ENCODE data around the gene FAM181A. TPM values are rescaled to one million over a fixed set of nuclear protein-coding genes. Genes with fewer than 3 reads are reported as not detected.

FAM181A gene
- not detected for total RNA-seq

DNA sequence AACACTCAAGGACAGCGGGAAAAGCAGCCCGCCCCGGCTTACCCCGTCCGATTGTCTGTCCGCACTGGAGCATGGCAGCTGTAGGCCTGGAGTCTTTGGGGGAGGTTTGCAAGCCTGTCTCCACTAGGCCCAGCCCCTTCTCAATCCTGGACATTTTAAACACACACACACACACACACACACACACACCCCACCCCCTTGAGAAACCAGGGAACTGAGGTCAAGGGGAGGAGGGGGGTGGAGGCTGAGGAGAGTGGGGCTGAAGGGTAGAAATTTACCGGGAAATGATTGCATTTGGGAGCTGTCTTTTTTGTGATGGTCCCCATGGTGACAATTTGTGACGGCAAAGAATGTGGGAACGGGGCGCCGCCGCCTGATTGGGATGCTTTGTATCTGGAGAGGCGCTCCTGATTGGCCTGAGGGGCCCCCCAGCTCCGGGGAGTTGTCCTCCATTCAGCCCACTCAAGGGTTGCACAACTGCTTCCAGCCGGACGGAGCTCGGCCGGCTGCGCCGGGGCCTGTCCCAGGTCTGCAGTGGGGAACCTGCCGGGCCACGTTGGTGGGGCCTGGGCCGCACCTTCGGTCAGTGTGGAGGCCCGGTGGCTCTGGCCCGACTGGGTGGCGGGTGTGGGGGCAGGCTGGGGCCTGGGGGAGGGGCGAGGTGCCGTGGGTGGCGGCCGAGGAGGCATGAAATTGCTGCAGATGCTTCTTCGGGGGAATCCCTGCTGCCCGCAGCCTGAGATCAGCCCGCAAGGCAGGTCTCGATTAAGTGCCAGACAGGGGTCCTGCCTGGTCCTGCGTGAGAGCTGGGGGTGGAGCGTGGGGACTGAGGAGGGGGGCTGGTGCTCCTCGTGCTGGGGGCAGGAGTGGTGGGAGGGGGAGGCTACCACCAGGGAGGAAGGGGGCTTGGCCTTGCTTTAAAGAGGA lies at the start of gene FAM181A:
Gene FAM181A, plus strand, starts transcription at position 472 of the 927 bp plus-strand sequence. CDS start 942 bp downstream, outside the sequence.
- no peaks in the 10 kb centered on the region for H3K9me3 Mint-ChIP-seq
- H3K4me3 Mint-ChIP-seq: no peak within 1 kb of the TSS
- H3K36me3 Mint-ChIP-seq (ENCODE audit: insufficient read depth in 2 of 2): no peaks in the 10 kb centered on the region
- H3K27me3 Mint-ChIP-seq (ENCODE audit: low read depth): no peaks in the 10 kb centered on the region
- no peak within 1 kb of the TSS for H3K27ac Mint-ChIP-seq
- no peaks in the 10 kb centered on the region for H3K4me1 Mint-ChIP-seq (ENCODE audit: low read depth)
- DNase-seq: no peak
- no peak for ATAC-seq (replicated peaks in 1 of 2)

- Mint-ChIP-seq H3K4me1 (ENCODE audit: low read depth) (no peaks in the 10 kb centered on the region), H3K36me3 (ENCODE audit: insufficient read depth in 2 of 2) (peaks cover 2 to 6% of the 10 kb centered on the region in 2 donors), H3K9me3 (peaks cover 1 to 9% of the 10 kb centered on the region in 2 donors), H3K27me3 (ENCODE audit: low read depth) (peaks cover 20% of the 10 kb centered on the region), H3K27ac (no peak overlapping the region), H3K4me3 (no peak overlapping the region)
- DNase-seq: no peak
- no peak for ATAC-seq (replicated peaks in 1 of 2)
These were observed 48.9 kb upstream of the FAM181A start for GRCh38 chr14:93878212-93878611.

DNA sequence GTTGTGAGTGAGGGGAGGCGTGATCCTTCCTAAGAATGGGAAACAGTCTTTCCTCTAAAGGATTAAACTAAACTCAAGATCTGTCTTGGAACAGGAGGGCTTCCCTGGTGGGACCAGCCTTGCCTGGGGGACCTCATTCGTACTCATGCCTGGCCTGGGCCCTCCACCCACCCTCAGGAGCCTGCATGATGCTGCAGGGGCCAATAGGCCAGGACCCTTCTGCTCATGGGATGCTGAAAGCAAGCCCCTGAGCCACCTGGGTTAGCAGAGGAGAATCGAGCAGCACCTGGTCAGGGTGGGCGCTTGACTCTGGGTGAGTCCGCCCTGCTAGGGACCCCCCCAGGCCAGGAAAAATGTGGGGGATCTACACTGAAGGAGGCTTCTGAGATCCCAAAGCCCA lies 48.3 kb upstream of the FAM181A start:
- Mint-ChIP-seq H3K27me3 (ENCODE audit: low read depth) (peaks cover 20% of the 10 kb centered on the region), H3K9me3 (peaks cover 1 to 9% of the 10 kb centered on the region in 2 donors), H3K36me3 (ENCODE audit: insufficient read depth in 2 of 2) (peaks cover 2 to 6% of the 10 kb centered on the region in 2 donors), H3K27ac (no peak overlapping the region), H3K4me1 (ENCODE audit: low read depth) (no peaks in the 10 kb centered on the region), H3K4me3 (no peak overlapping the region)
- no peak for ATAC-seq (replicated peaks in 1 of 2)
- no peak for DNase-seq

DNA sequence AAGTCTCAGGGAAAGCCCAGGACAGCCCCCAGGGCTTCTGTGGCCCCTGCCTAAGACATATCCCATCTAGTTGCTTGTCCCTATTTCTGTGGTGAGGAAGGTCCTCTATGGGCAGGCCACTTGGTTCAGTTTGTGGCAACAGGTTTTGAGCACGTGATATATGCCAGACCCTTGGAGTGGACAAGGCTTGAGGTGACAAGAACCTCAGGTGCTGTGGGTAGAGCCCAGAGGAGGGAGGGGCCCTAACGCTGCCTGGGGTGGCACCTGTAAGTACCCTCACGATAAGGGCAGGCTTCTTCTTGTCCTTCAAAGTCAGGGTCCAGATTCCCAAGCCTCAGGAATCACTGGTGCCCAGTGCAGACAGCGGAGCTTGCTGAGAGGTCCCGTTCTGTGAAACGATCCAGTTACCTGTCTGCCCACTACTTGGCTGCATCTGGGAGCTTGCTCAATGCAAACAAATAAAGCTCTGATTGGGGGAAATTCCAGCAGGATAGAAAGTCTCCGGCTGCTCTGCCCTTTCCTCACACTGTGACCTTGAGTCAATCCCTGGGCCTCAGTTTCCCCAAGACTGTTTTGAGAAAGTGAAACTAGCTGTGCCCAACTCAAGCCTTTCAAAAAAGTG lies 47.7 kb upstream of the FAM181A start:
- H3K4me1 Mint-ChIP-seq (ENCODE audit: low read depth): no peaks in the 10 kb centered on the region
- H3K27me3 Mint-ChIP-seq (ENCODE audit: low read depth): peaks cover 20% of the 10 kb centered on the region
- no peak for DNase-seq

DNA sequence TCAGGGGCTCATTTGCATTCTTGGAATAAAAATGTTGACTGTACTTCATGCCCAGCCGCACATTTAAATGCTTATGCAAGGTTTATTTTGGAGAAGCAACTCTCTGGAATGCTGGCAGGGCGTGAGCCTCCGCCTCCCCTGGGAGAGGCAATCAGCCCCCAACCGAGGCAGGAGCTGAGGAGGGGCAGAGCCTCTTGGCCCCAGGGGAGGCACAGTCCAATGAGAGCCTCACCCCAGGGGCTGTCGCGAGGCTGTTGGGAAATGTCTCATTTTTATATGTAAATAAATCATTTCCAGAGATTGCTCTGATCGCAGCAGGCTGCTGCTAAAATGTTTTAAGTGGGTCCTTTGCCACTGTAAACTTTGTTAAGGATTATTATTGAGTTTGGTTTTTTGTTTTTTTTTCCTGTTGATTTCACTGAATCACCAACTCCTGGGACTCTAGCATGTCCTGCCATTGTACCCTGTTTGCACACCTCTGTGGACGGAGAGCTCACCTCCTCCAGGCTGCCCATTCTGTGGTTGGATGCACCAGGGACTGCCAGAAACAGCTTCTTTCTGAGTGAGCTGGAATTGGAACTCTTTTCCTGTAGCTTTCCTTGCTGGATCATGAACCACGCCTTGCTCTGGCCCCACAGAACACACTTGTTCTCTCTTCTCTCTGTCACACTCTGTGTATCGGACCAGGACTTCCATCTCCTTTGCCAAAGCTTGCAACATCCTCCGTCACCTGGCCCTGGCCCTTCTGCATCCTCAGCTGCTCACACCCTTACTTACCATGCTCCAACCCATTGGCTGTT lies 46.9 kb upstream of the FAM181A start:
- no peak for ATAC-seq (replicated peaks in 1 of 2)
- no peak for DNase-seq
- Mint-ChIP-seq H3K27me3 (ENCODE audit: low read depth) (peaks cover 26% of the 10 kb centered on the region), H3K4me1 (ENCODE audit: low read depth) (no peaks in the 10 kb centered on the region), H3K4me3 (no peak overlapping the region), H3K27ac (no peak overlapping the region), H3K36me3 (ENCODE audit: insufficient read depth in 2 of 2) (peaks cover 0 to 6% of the 10 kb centered on the region in 2 donors), H3K9me3 (peaks cover 4 to 9% of the 10 kb centered on the region in 2 donors)

More for the DNA sequence above, 47.7 kb upstream of the FAM181A start:
- ATAC-seq (replicated peaks in 1 of 2): no peak
- H3K9me3 Mint-ChIP-seq: peaks cover 0 to 9% of the 10 kb centered on the region in 2 donors
- no peak overlapping the region for H3K4me3 Mint-ChIP-seq
- H3K36me3 Mint-ChIP-seq (ENCODE audit: insufficient read depth in 2 of 2): peaks cover 0 to 6% of the 10 kb centered on the region in 2 donors
- H3K27ac Mint-ChIP-seq: no peak overlapping the region

- no peaks in the 10 kb centered on the region for H3K4me1 Mint-ChIP-seq (ENCODE audit: low read depth)
- peaks cover 0 to 6% of the 10 kb centered on the region in 2 donors for H3K36me3 Mint-ChIP-seq (ENCODE audit: insufficient read depth in 2 of 2)
- peaks cover 4 to 9% of the 10 kb centered on the region in 2 donors for H3K9me3 Mint-ChIP-seq
- no peak for ATAC-seq (replicated peaks in 1 of 2)
- no peak for DNase-seq
- H3K27ac Mint-ChIP-seq: no peak overlapping the region
- H3K4me3 Mint-ChIP-seq: no peak overlapping the region
- peaks cover 45% of the 10 kb centered on the region for H3K27me3 Mint-ChIP-seq (ENCODE audit: low read depth)
These were observed 42.2 kb upstream of the FAM181A start for GRCh38 chr14:93884950-93885349.

GRCh38 chr14:93888995-93889394 lies 38.1 kb upstream of the FAM181A start:
- Mint-ChIP-seq H3K36me3 (ENCODE audit: insufficient read depth in 2 of 2) (no peaks in the 10 kb centered on the region), H3K4me1 (ENCODE audit: low read depth) (no peaks in the 10 kb centered on the region), H3K27ac (no peak overlapping the region), H3K27me3 (ENCODE audit: low read depth) (peaks cover 37% of the 10 kb centered on the region), H3K4me3 (no peak overlapping the region), H3K9me3 (peaks cover 0 to 4% of the 10 kb centered on the region in 2 donors)
- DNase-seq (no peak), ATAC-seq (replicated peaks in 1 of 2) (no peak)

DNA sequence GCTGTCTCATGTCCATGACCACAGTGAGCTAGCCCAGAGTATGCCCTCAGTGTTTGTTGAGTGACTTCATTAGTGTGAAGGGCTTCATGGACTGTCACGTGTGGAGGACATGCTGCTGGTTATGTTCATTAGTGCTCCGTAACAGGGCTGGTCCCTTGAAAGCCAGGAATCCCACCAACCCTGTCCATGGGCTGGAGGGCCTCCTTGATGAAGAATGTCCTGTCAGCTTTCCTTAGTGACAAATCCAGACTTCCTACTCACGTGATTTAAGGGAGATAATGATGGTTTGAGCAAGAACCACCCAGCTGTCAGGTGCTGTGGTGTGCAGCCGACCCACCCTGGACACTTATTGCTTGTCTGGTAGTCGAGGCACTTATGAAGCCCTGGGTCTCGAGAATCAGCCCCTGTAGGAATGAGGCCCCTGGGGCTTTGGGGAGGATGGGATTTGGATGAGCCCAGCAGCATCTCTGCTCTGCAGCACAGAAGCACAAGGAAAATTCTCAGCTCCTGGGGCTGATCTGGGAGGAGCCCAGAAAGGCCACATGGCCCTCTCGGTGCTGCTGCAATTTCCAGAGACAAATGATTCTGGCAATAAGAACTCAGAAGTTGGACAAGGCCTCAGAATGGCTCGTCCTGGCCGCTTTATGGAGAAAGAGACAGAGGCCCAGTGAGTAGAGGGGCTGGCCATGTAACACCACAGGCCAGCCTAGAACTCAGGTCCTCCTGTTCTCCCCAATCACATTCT lies 37.2 kb upstream of the FAM181A start:
- H3K27me3 Mint-ChIP-seq (ENCODE audit: low read depth): peaks cover 34% of the 10 kb centered on the region
- H3K4me1 Mint-ChIP-seq (ENCODE audit: low read depth): no peaks in the 10 kb centered on the region
- ATAC-seq (replicated peaks in 1 of 2): no peak
- no peak overlapping the region for H3K27ac Mint-ChIP-seq
- peaks cover 0 to 2% of the 10 kb centered on the region in 2 donors for H3K9me3 Mint-ChIP-seq
- H3K4me3 Mint-ChIP-seq: no peak overlapping the region
- no peaks in the 10 kb centered on the region for H3K36me3 Mint-ChIP-seq (ENCODE audit: insufficient read depth in 2 of 2)
- no peak for DNase-seq

DNA sequence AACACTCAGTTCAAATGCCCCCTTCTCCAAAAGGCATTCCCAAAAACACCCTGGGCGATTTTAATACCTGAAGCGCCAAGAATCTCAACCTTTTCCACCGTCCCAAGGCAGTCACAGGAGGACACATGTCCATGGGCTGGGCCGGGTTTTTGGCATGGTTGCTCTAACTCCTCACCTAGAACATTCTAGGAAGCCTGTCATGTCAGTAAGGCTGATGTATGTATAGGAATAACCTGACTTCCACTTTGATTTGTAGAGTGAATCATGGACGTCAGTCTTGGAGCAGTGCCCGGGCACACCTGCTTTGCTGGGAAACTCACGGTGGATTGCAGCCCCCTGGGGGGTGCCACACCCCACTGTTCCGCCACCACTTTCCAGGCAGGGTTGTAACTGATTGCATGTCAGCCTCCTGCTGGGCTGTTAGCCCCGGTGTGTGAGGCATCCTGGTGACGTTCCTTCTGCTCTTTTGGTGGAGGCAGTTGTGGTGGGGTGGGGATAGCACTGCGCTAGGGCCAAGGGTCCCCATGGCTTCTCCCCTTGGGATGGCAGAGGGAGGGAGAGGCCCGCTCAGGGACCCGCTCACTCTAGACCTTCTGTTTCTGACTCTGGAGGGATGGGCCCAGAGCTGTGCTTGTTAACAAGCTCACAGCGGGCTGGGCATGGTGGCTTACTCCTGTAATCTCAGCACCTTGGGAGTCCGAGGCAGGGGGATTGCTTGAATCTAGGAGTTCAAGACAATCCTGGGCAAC lies 35.2 kb upstream of the FAM181A start:
- Mint-ChIP-seq H3K27me3 (ENCODE audit: low read depth) (peaks cover 19% of the 10 kb centered on the region), H3K36me3 (ENCODE audit: insufficient read depth in 2 of 2) (no peaks in the 10 kb centered on the region), H3K4me1 (ENCODE audit: low read depth) (no peaks in the 10 kb centered on the region), H3K9me3 (no peaks in the 10 kb centered on the region), H3K27ac (no peak overlapping the region), H3K4me3 (no peak overlapping the region)
- no peak for ATAC-seq (replicated peaks in 1 of 2)
- DNase-seq: no peak

DNA sequence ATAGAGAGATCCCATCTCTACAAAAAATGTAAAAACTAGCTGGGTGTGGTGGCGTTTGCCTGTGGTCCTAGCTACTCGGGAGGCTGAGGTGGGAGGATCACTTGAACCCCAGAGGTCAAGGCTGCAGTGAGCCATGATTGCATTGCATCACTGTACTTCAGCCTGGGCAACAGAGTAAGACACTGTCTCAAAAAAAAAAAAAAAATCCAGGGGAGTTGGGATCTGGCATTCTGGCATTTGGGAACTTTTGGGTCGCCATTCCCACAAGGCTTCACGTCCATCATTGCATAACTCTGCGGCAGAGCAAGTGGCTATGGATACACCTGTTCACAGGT lies 34.7 kb upstream of the FAM181A start:
- H3K27ac Mint-ChIP-seq: no peak overlapping the region
- DNase-seq (no peak), ATAC-seq (replicated peaks in 1 of 2) (no peak)
- H3K9me3 Mint-ChIP-seq: no peaks in the 10 kb centered on the region
- no peaks in the 10 kb centered on the region for H3K36me3 Mint-ChIP-seq (ENCODE audit: insufficient read depth in 2 of 2)
- peaks cover 15% of the 10 kb centered on the region for H3K27me3 Mint-ChIP-seq (ENCODE audit: low read depth)
- no peaks in the 10 kb centered on the region for H3K4me1 Mint-ChIP-seq (ENCODE audit: low read depth)
- no peak overlapping the region for H3K4me3 Mint-ChIP-seq

DNA sequence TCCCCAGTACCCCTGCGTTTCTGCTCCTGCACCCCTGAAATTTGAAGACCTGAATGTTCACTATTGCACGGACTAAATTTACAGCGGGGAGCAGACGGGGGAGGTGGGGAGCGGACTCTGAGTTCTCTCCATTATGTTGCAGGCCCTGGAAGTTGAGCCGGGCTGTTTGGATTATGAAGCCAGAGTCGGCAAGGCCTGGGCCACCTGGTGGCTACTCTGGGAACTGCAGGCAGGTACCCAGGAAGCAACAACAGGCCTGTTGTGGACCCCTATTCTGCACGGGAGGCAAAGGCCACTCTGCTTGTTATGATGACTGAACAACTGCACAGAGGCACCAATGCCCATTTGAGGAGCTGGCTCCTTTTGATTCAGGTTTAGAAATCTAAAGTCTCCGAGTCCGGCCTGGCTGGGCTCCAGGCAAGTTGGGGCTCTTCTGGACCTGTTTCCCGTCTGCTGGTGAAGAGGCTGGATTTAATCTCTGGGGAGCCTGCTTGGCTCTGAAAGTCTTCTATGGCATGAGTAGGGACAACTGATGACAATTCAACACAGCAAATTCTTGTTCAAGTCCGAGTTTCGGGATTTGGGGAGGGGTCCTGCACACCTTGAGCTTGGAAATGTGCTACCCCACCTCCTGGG lies 34.1 kb upstream of the FAM181A start:
- Mint-ChIP-seq H3K27me3 (ENCODE audit: low read depth) (peaks cover 12% of the 10 kb centered on the region), H3K4me3 (no peak overlapping the region), H3K27ac (no peak overlapping the region), H3K36me3 (ENCODE audit: insufficient read depth in 2 of 2) (no peaks in the 10 kb centered on the region), H3K9me3 (no peaks in the 10 kb centered on the region), H3K4me1 (ENCODE audit: low read depth) (no peaks in the 10 kb centered on the region)
- peak; percentile 38 to 46 for ATAC-seq (replicated peaks in 1 of 2)
- DNase-seq: peak; percentile 68 to 75
